Right ventricle myocardium superior (tissue), 1 donor: ENCODE data around the gene GALNT11. TPM values are rescaled to one million over a fixed set of nuclear protein-coding genes. Genes with fewer than 3 reads are reported as not detected.
A peak's percentile ranks its signal among the peaks of the same experiment; 100 is the strongest.
"Not testable (repeated sequence)": the region's sequence is repeated elsewhere in the genome, so short reads cannot be mapped to it uniquely, and the experiment has no call there.

ENCODE experiments used
- ATAC-seq: fragments of 200-7000 bp; cut with Tn5 transposase; one replicate; pipeline ENCODE4 v1.9.1; 2020; ENCODE audit warnings: mild to moderate bottlenecking; ENCODE audit not compliant: poor library complexity
- DNase-seq: peaks from one replicate; pipeline ENCODE4 v3.0.0-alpha.2; 2020
- intact Hi-C: fragments of 100-400 bp; cut with DNase I; formaldehyde crosslinking; loops from one replicate; pipeline ENCODE4 v1.11.2; 2022
- long read RNA-seq: library from polyadenylated mRNA; unstranded; transcript quantifications from one replicate; pipeline ENCODE4 v2.0.0, GENCODE V29; 2021
- total RNA-seq: library from RNA; stranded (reverse); fragmentation: NEBNext Ultra II Directional; extraction: Animal tissue kit (Norgen Biotek cat#: 25700); gene quantifications from one replicate; pipeline ENCODE4 v1.2.1, GENCODE V29; 2021
- donor health status: DM: no; HTN: yes; CAD: no; lungs with severe emphysema.

GALNT11 gene
- 19.7 TPM for total RNA-seq
- long read RNA-seq, transcript GALNT11-205 (12 exons, 2,727 nt), result major isoform, 41 of 64 reads
- long read RNA-seq, partial matches to known transcripts, result 7 of 64 reads
- long read RNA-seq, other reads (novel, unspliced or antisense), result 16 of 64 reads

DNA sequence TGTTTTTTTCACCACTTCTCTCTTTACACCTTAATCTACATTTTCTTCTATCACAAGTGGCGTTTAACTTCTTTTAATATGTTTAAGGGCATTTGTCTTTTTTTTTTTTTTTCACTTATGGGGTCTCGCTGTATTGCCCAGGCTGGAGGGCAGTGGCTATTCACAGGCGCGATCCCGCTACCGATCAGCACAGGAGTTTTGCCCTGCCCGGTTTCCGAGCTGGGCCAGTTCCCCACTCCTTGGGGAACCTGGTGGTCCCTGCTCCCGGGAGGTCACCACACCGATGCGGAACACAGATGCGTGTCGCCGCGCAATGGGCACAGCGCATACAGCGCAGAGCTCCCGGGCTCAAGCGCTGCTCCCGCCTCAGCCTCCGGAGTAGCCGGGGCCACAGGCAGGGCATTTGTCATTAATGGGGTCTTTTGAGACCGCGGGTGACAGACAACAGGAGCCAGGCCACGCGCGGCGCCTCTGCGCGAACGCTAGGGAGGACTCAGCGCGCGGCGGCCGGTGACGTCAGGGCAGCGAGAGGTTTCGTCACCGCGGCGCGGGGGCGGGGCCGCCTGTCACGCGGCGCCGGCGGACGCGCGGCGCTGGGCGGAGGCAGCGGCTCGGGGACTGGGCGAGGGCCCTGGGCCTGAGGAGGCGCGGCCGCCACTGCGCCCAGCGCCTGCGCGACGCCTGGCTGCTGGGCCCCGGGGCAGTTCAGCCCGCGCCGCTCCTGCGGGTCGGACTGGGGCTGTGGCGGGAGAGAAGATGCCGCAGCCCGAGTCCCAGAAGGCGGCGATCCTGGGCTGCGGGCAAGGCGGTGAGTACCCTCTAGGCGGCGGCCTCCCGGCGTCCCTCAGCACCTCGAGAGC, at the start of gene GALNT11:
Gene GALNT11, plus strand, starts transcription at position 598 of the 860 bp plus-strand sequence. CDS start 68,554 bp downstream, outside the sequence.
- intact Hi-C loops, result no loop called here
- peak; percentile 94 for DNase-seq

DNA sequence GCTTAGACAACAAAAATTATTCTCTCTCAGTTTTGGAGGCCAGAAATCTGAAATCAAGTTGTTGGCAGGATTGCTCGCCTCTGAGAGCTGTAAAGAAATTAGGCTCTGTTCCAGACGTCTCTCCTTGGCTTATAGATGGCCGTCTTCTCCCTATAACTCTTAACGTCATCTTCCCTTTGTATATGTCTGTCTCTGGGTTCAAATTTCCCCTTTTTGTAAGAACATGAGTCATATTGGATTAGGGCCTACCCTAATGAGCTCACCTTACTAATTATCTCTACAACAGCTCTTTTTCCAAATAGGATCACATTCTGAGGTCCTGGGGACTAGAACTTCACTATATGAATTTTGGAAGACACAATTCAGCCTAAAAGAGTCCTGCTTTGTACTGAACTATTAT, 46.9 kb upstream of the GALNT11 start:
- intact Hi-C loops, result no loop called here
- no peak for ATAC-seq

More for the DNA sequence above, at the start of gene GALNT11:
- peak; percentile 99 for ATAC-seq

DNA sequence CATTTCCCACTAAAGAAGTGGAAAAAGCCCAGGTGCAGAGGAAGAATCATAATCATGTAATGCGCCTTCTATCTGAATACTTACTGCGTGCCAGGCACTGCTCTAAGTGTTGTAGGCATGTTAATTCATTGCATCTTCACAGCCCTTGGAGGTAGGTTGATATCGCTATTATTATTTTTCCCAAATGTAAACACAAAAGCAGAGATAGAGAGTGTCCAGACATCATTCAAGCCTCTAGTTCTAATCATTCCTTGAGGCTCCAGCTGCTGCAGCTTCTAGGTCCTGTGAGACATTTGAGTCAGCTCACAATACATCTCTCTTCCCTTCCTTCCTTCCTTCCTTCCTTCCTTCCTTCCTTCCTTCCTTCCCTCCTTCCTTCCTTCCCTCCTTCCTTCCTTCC, 44.3 kb upstream of the GALNT11 start:
- ATAC-seq (no peak), DNase-seq (no peak)
- intact Hi-C loops, result no loop called here

More for the DNA sequence above, 46.9 kb upstream of the GALNT11 start:
- DNase-seq, result no peak

DNA sequence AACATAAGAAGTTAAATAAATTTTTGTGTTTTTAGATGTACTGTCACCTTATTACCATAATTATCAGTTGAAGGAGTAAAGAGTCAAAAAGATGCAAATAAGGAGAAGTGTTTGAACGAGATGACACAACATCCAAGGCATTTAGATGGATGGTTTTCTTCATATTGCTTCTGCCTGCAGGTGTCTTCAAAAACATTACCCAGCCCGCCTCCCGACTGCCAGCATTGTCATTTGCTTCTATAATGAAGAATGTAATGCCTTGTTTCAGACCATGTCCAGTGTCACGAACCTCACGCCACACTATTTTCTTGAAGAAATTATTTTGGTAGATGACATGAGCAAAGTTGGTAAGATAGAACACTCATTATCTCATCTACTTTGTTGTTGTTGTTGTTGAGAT, 42.7 kb upstream of the GALNT11 start:
- no peak for ATAC-seq
- intact Hi-C loops, result no loop called here
- DNase-seq, result no peak

DNA sequence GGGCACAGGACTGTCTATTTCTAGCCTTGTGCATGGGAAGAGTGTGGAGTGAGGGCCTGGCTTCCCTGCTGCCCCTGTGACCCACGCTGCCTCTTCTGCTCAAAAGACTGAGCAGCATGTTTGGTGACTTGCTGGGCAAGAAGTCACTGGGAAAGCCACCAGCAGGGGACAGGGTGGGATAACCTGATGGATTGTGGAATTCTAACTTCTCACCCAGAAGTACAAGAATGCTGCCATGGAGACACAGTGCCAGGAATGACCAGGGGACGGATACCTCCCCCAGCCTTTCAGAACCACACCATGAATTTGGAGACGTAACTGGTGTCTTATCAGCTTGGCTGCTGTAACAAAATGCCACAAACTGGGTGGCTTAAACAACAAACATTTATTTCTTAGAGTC, 40.9 kb upstream of the GALNT11 start:
- ATAC-seq (no peak), DNase-seq (no peak)
- intact Hi-C loops, result no loop called here

DNA sequence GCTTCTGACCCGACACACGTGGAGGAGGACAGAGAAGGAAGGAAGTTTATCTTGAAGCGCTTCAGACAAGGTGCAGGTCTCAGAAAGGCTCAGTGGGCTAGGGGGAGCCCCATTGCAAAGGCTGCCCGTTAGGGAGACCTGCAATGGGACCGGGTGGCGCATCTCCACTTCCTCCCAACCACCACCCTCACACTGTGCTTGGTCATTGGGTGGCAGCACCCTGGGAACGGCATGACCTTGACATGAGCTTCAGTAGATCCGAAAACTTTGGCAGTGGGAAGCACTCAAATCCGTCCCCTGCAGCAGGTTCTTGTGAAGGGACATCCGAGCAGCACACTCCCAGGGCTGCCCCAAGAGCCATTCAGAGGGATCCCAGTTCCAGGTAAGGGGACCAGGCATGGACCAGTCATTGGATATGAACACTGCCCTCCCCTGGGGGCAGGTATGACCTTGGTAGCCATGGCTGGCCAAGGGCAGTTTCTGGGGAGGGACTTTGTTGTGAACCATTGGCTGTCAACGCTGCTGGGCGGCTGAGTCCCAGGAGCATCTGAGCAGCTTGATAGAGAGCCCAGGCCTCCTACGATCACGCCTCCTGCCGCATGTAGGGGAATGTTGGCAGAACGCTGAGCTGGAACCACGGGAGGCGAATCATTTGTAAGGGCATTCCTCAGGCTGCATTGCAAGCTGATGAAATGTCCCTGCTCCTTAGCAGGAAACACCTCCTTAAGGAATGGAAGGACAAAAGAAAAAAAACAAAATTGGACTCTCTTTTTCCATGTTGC, 37.5 kb upstream of the GALNT11 start:
- intact Hi-C loops, result no loop called here
- DNase-seq (peak; percentile 72), ATAC-seq (peak; percentile 77)

DNA sequence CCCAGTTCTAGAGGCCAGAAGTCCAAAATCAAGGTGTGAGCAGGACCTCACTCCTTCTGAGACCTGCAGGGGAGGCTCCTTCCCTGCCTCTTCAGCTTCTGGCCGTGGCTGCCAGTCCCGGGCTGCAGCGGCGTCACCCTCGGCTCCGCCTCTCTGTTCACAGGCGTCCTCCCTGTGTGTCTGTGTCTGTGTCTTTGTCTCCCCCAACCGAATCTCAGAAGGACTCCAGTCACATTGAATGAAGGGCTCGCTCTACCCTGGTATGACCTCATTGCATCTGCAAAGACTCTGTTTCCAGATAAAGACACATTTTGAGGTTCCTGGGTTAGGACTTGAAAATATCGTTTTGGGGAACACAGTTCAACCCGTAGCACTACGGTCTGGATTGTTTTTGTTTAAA, 33.1 kb upstream of the GALNT11 start:
- ATAC-seq (peak; percentile 80), DNase-seq (peak; percentile 75)
- intact Hi-C loops, result no loop called here

DNA sequence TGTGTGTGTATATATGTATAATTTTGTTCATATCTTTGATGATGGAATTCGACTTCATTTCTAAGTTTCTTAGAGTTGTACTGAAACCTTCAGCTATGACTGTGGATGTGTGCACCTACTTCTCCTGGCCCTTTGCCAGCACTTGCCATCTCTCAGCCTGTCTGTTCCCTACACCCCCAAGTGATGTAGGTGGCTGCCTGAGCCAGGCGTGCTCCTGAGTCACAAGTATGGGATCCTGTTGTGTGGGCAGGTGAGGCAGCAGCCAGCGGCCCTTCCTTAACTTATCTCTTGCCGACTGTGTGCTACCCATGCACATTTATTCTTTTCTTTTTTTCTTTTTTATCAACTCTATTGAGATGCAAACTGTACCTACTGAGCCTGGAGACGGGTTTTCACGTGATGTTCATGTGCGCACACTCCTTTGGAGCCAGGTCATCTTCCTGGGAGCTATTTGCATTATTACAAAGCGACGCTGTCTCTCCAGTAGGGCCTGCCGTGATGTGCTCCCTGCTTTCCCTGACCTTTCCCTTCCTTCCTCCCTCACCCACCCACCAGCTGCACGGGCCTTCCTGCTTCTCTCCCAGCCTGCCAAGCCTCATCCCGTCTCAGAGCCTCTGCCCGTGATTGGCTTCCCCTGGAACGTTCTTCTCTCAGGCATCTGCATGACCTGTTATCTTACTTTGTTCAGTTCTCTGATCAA, 31.3 kb upstream of the GALNT11 start:
- intact Hi-C loops, result no loop called here
- DNase-seq (no peak), ATAC-seq (no peak)

DNA sequence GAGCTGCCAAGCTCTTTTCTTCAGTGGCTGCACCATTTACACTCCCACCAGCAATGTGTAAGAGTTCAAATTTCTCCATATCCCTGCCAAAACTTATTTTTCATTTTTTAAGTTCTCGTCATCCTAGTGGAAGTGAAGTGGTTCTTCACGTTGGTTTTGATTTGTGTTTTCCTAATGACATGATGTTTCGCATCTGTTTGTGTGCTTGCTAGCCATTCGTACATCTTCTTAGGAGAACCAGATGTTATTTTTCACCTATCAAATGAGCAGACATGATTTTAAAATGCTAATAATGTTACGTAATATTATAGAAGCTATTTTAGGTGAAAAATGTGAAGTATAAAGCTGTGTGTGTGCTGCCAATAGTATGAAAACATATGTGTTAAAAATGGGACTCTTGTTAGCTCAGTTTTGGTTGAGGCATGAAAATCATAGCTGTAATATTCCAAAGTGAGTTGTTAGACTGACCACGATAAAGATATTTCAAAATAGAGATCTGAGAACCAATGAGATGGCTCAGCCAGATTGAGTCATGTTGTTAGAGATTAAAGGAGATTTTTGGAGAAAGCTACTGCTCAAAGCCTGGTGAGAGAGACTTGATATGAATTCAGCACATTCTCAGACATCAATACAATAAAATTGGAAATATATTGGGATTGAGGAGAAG, 25.9 kb upstream of the GALNT11 start:
- intact Hi-C loops, result no loop called here
- ATAC-seq (peak; percentile 41), DNase-seq (no peak)

DNA sequence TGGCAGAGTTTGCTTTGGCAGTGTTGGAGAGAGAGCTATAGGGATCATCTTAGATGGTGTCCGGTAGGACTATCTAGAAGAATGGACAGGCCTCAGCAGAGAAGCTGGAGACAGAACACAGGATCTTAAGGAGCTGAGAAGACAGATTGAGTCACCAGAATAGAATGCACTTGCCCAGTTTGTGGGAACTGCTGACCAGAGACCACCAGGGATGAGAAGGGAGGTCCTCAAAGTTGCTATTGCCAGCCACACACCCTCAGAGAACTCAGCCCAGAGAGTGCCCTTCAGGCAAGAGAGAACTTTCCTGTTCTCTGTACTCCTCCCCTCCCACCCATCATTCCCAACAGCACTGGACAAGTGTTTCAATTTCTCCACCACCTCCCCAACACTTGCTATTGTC, 25.3 kb upstream of the GALNT11 start:
- no peak for DNase-seq
- ATAC-seq, result no peak
- intact Hi-C loops, result no loop called here

DNA sequence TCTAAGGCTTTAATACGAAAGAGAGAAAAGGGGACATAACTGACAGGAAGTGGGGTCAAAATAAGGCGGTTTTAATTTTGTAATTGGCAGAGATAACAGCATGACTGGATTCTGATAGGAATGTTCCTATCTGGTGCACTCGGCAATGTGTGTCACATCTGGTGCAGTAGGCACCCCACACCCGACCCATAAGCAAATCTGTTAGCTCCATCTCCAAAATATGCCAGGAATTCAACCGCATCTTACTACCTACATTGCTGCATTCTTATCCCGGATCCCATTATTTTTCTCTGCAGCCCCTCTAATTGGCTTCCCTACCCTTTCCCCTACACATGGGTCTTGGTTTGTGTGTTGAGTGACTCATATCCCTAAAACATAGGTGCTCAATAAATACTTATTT, 19.1 kb upstream of the GALNT11 start:
- DNase-seq, result no peak
- no peak for ATAC-seq
- intact Hi-C loops, result no loop called here

DNA sequence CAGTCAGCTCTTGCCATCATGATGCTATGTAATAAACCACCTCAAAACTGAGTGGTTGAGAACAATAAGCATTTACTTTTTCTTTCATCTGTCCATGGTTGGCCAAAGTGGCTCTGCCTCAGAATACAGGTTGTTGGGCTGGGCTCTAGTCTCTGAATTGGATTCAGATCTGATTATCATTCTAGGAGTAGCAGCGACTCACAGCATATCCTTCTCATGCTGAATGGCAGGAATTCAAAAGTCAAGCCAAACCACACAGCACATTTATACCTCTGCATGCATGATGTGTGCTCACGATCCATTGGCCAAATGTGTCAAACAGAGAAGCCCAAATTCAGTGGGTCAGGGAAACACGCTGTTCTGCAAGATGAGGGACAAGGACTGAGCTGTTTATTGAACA, 13.6 kb upstream of the GALNT11 start:
- intact Hi-C loops, result no loop called here

DNA sequence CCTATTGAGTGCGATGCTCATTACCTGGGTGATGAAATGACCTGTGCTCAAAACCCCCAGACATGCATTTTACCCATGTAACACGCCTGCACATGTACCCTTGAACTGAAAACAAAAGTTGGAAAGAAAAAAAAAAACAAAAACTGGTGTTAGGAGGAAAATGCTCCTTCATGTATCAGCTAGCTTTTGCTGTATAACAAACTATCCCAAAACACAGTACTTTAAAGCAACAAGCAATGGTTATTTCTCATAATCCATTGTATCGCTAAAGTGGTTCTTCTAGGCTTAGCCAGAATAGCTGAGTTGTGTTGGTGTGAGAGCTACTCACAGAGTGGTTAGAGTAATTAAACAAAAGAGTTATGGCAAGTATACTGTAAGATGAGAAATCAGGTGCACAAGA, 12.2 kb upstream of the GALNT11 start:
- intact Hi-C loops, result no loop called here
- no peak for ATAC-seq

More for the DNA sequence above, 13.6 kb upstream of the GALNT11 start:
- ATAC-seq, result no peak
- DNase-seq, result no peak

DNA sequence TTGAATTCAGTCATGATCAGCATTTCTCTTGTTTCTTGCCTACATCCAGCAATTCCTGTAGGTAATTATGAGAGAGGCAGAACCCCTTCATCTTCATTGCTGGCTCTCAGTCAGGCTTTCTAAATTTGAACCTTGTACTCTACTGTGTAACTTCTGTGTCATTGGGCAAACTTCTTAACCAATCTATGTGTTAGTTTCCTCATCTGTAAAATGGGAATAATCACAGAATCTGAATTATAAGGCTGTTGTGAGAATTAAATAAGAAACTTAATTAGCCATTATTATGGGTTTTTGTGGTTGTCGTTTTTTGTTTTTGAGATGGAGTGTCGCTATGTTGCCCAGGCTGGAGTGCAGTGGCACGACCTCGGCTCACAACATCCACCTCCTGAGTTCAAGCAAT, 11.5 kb upstream of the GALNT11 start:
- DNase-seq (no peak), ATAC-seq (no peak)
- intact Hi-C loops, result no loop called here

More for the DNA sequence above, 12.2 kb upstream of the GALNT11 start:
- no peak for DNase-seq

DNA sequence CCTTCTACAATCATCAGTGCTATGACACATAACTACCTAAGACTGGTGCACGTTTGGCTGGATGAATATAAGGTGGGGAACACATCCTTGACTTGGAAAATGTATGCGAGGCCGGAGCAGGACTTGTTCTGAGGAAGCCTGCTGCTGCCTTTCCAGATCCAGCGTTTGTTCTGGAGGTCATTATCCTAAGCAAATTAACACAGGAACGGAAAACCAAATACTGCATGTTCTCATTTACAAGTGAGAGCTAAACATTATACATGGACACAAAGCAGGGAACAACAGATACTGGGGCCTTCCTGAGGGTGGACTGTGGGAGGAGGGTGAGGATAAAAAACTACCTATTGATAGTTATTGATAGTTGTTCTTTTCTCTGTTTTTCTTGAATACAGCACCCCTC, 10.8 kb upstream of the GALNT11 start:
- DNase-seq, result no peak
- intact Hi-C loops, result no loop called here
- ATAC-seq, result no peak

DNA sequence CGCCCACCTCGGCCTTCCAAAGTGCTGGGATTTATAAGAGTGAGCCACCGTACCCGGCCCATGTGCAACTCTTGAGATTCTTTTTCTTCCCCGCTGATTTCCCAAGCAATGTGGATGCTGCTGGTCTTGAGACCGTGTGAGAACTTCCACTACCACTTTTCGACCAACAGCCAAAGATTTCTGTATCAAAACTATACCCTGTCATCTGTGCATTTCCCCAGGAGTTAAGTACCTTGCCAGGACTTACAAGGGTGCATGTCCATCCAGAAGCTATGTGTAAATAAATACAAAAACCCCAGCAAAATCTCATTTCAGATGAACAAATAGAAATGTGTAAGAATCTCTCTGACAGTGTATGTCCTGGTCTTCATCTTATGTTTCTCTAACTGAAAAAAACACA, 9.9 kb upstream of the GALNT11 start:
- intact Hi-C loops, result no loop called here
- DNase-seq, result no peak

DNA sequence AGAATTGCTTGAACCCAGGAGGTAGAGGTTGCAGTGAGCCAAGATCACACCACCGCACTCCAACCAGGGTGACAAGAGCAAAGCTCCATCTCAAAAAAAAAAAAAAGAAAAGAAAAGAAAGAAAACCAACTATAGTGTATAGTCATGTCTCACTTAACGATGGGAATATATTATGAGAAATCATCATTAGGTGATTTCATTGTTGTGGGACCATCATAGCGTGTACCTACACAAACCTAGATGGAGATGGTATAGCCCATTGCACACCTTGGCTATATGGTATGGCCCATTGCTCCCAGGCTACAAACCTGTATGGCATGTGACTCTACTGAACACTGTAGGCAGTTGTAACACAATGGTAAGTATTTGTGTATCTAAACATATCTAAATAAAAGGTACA, 8.5 kb upstream of the GALNT11 start:
- intact Hi-C loops, result no loop called here
- DNase-seq, result no peak

More for the DNA sequence above, 9.9 kb upstream of the GALNT11 start:
- no peak for ATAC-seq

DNA sequence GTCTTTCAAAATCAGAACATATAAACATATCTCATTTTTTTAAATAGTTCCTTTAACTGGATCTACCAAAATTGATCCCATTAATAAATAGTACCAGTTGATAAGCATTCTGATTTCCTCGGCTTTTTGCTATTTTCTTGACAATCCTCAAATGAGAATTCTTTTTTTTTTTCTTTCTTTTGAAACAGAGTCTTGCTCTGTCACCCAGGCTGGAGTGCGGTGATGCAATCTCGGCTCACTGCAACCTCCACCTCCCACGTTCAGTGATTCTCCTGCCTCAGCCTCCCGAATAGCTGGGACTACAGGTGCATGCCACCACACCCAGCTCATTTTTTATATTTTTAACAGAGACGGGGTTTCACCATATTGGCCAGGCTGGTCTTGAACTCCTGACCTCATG, 7.8 kb upstream of the GALNT11 start:
- intact Hi-C loops, DNase-seq, ATAC-seq: not testable (repeated sequence)

More for the DNA sequence above, 8.5 kb upstream of the GALNT11 start:
- ATAC-seq, result no peak
